ENCODE measurements around the gene RHO.

RHO gene

DNA sequence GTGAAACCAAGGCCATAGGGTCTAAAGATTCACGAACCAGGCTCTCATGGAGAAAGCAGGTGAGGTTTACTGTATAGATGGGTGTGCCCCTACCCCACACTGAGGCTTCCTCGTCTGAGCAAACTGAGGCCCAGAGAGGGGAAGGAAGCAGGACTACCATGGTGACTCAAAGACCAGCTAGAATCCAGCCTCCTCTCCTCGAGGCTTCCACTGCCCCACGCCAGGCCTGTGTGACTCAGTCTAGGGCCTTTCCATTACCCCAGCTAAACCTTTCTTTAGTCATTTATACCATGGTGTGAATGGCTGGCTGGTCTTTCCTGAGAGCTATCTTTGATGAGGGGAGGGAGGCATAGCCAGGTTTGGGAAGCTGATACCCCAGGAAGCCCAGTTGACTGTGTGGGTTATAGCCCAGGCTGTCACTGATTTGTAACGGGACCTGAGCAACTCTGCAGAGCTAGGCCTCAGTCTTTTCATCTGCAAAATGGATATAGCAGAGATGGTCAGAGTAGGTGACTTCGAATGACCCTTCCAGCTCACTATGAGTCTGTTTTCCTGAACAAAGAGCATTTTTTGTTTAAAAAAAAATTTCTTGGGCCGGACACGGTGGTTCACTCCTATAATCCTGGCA, 3.0 kb upstream of the RHO start:
- Histone ChIP-seq H3K9me3 (ENCODE audit: control insufficient read depth, low read length) (no peaks in the 10 kb centered on the region), H2AK5ac (ENCODE audit: low read length, severe bottlenecking) (peak overlapping the region; percentile 60), H3K4me2 (ENCODE audit: low read length, poor library complexity, severe bottlenecking) (no peak overlapping the region), H3K14ac (ENCODE audit: low read length in 2 of 2) (peak overlapping the region in 1 of 2 experiments; percentile 66), H2BK120ac (ENCODE audit: low read depth, low read length) (no peak overlapping the region), H3K27me3 (ENCODE audit: control insufficient read depth in 1 of 2, insufficient read depth in 1 of 2, low read length in 2 of 2) (no peaks in the 10 kb centered on the region), H2BK15ac (ENCODE audit: low read depth, poor library complexity, severe bottlenecking) (no peak overlapping the region), H3K27ac (ENCODE audit: low read length, poor library complexity, severe bottlenecking) (no peak overlapping the region), H3K4ac (ENCODE audit: low read depth in 1 of 2, low read length in 2 of 2) (peak overlapping the region in 1 of 2 experiments; percentile 18), H4K8ac (ENCODE audit: low read length) (no peak overlapping the region), H3K4me1 (ENCODE audit: control insufficient read depth, insufficient read depth, low read depth, low read length) (peaks cover 33% of the 10 kb centered on the region), H3K36me3 (ENCODE audit: control insufficient read depth in 1 of 2, insufficient read depth in 2 of 2, low read depth in 1 of 2, low read length in 2 of 2) (peaks cover 0 to 3% of the 10 kb centered on the region in 2 experiments), H3K4me3 (ENCODE audit: insufficient read depth in 1 of 2, low read depth in 1 of 2, low read length in 2 of 2) (no peak overlapping the region), H4K91ac (ENCODE audit: low read length) (peak overlapping the region; percentile 40), H2AFZ (ENCODE audit: low read depth, low read length) (no peak overlapping the region), H3K79me1 (replicated peaks; ENCODE audit: low read length, poor library complexity, severe bottlenecking) (no peaks in the 10 kb centered on the region), H2BK5ac (ENCODE audit: low read depth, low read length, poor library complexity, severe bottlenecking) (no peak overlapping the region), H2BK12ac (ENCODE audit: low read length in 2 of 2) (no peak overlapping the region), H3K18ac (ENCODE audit: low read depth in 1 of 2, low read length in 2 of 2) (no peak overlapping the region), H3K9ac (ENCODE audit: low read length) (peak overlapping the region; percentile 46), H3K23ac (ENCODE audit: low read length in 2 of 2) (peak overlapping the region in 1 of 2 experiments; percentile 14)
- DNase-seq = peak; percentile 61
- 82% methylated on average over 6 of the region's 8 CpGs for WGBS

DNA sequence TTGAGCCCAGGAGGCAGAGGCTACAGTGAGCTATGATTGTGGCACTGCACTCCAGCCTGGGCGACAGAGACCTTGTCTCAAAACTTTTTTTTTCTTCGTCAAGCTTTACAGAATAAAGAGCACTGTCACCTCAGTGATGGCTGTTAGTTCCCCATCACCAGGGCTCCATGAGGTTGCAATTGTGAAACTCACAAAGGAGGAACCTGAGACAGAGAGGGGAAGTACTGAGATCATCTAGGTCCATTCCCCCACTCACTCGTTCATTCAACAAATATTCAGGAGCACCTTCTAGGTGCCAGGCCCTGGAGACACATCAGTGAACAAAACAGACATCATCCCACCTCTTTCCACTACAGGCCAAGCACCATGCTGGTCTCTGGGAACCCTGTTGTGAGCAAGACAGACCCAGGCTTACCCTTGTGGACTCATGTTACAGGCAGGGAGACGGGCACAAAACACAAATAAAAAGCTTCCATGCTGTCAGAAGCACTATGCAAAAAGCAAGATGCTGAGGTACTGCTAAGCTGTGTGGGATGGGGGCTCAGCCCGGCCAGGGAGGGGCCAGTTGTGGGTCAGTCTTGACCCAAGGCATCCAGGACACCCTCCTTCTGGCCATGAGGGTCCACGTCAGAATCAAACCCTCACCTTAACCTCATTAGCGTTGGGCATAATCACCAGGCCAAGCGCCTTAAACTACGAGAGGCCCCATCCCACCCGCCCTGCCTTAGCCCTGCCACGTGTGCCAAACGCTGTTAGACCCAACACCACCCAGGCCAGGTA, 2.1 kb upstream of the RHO start:
- no peak overlapping the region for H3K4me3 ChIP-seq (ENCODE audit: insufficient read depth in 1 of 2, low read depth in 1 of 2, low read length in 2 of 2)
- H3K9ac ChIP-seq (ENCODE audit: low read length) = no peak overlapping the region
- no peak overlapping the region for H3K18ac ChIP-seq (ENCODE audit: low read depth in 1 of 2, low read length in 2 of 2)
- H2BK12ac ChIP-seq (ENCODE audit: low read length in 2 of 2) = peak overlapping the region in 1 of 2 experiments; percentile 34
- no peak overlapping the region for H2BK120ac ChIP-seq (ENCODE audit: low read depth, low read length)
- peaks cover 38% of the 10 kb centered on the region for H3K4me1 ChIP-seq (ENCODE audit: control insufficient read depth, insufficient read depth, low read depth, low read length)
- H3K4me2 ChIP-seq (ENCODE audit: low read length, poor library complexity, severe bottlenecking) = no peak overlapping the region
- H3K9me3 ChIP-seq (ENCODE audit: control insufficient read depth, low read length) = no peaks in the 10 kb centered on the region
- H3K4ac ChIP-seq (ENCODE audit: low read depth in 1 of 2, low read length in 2 of 2) = no peak overlapping the region
- no peak overlapping the region for H2AK5ac ChIP-seq (ENCODE audit: low read length, severe bottlenecking)
- no peak overlapping the region for H4K8ac ChIP-seq (ENCODE audit: low read length)
- no peaks in the 10 kb centered on the region for H3K27me3 ChIP-seq (ENCODE audit: control insufficient read depth in 1 of 2, insufficient read depth in 1 of 2, low read length in 2 of 2)
- peaks cover 0 to under 1% of the 10 kb centered on the region in 2 experiments for H3K36me3 ChIP-seq (ENCODE audit: control insufficient read depth in 1 of 2, insufficient read depth in 2 of 2, low read depth in 1 of 2, low read length in 2 of 2)
- peak overlapping the region in 1 of 2 experiments; percentile 37 for H3K14ac ChIP-seq (ENCODE audit: low read length in 2 of 2)
- no peak for DNase-seq
- WGBS = 90% methylated on average over 10 of the region's 12 CpGs
- no peak overlapping the region for H2BK15ac ChIP-seq (ENCODE audit: low read depth, poor library complexity, severe bottlenecking)
- H2BK5ac ChIP-seq (ENCODE audit: low read depth, low read length, poor library complexity, severe bottlenecking) = no peak overlapping the region
- H3K23ac ChIP-seq (ENCODE audit: low read length in 2 of 2) = no peak overlapping the region
- H4K91ac ChIP-seq (ENCODE audit: low read length) = peak overlapping the region; percentile 25
- no peaks in the 10 kb centered on the region for H3K79me1 ChIP-seq (replicated peaks; ENCODE audit: low read length, poor library complexity, severe bottlenecking)
- no peak overlapping the region for H3K27ac ChIP-seq (ENCODE audit: low read length, poor library complexity, severe bottlenecking)
- no peak overlapping the region for H2AFZ ChIP-seq (ENCODE audit: low read depth, low read length)

DNA sequence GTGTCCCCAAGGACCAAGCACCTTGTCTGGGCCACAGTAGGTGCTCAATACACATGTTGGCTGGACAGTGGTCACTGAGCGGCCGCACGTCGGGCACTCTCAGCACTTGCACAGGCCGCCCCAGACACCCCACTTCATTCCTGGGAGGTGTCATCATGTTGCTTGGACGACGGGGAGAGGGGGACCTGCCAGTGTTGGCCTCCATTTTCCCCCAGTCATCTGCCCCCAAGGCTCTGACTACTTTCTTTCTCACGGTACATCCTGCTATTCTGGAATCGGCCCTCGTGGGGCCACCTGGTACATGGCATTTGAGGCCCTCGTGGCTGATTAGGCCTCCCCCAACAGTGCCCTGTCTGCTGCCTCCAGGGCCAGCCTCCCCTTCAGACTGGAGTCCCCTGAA, 1.2 kb upstream of the RHO start:
- peaks cover 38% of the 10 kb centered on the region for H3K4me1 ChIP-seq (ENCODE audit: control insufficient read depth, insufficient read depth, low read depth, low read length)
- no peak overlapping the region for H3K9ac ChIP-seq (ENCODE audit: low read length)
- DNase-seq = no peak
- no peak overlapping the region for H3K27ac ChIP-seq (ENCODE audit: low read length, poor library complexity, severe bottlenecking)
- no peak overlapping the region for H3K18ac ChIP-seq (ENCODE audit: low read depth in 1 of 2, low read length in 2 of 2)
- H4K8ac ChIP-seq (ENCODE audit: low read length) = no peak overlapping the region
- no peak overlapping the region for H3K4ac ChIP-seq (ENCODE audit: low read depth in 1 of 2, low read length in 2 of 2)
- no peak overlapping the region for H4K91ac ChIP-seq (ENCODE audit: low read length)
- H3K23ac ChIP-seq (ENCODE audit: low read length in 2 of 2) = no peak overlapping the region
- H2BK12ac ChIP-seq (ENCODE audit: low read length in 2 of 2) = no peak overlapping the region
- no peak overlapping the region for H3K4me3 ChIP-seq (ENCODE audit: insufficient read depth in 1 of 2, low read depth in 1 of 2, low read length in 2 of 2)
- no peak overlapping the region for H3K4me2 ChIP-seq (ENCODE audit: low read length, poor library complexity, severe bottlenecking)
- no peak overlapping the region for H3K14ac ChIP-seq (ENCODE audit: low read length in 2 of 2)
- H3K9me3 ChIP-seq (ENCODE audit: control insufficient read depth, low read length) = no peaks in the 10 kb centered on the region
- H2BK120ac ChIP-seq (ENCODE audit: low read depth, low read length) = no peak overlapping the region
- no peaks in the 10 kb centered on the region for H3K27me3 ChIP-seq (ENCODE audit: control insufficient read depth in 1 of 2, insufficient read depth in 1 of 2, low read length in 2 of 2)
- H2AFZ ChIP-seq (ENCODE audit: low read depth, low read length) = no peak overlapping the region
- no peak overlapping the region for H2BK5ac ChIP-seq (ENCODE audit: low read depth, low read length, poor library complexity, severe bottlenecking)
- H2AK5ac ChIP-seq (ENCODE audit: low read length, severe bottlenecking) = no peak overlapping the region
- H2BK15ac ChIP-seq (ENCODE audit: low read depth, poor library complexity, severe bottlenecking) = no peak overlapping the region
- H3K36me3 ChIP-seq (ENCODE audit: control insufficient read depth in 1 of 2, insufficient read depth in 2 of 2, low read depth in 1 of 2, low read length in 2 of 2) = no peaks in the 10 kb centered on the region
- 97% methylated on average over 11 of the region's 11 CpGs for WGBS
- no peaks in the 10 kb centered on the region for H3K79me1 ChIP-seq (replicated peaks; ENCODE audit: low read length, poor library complexity, severe bottlenecking)

DNA sequence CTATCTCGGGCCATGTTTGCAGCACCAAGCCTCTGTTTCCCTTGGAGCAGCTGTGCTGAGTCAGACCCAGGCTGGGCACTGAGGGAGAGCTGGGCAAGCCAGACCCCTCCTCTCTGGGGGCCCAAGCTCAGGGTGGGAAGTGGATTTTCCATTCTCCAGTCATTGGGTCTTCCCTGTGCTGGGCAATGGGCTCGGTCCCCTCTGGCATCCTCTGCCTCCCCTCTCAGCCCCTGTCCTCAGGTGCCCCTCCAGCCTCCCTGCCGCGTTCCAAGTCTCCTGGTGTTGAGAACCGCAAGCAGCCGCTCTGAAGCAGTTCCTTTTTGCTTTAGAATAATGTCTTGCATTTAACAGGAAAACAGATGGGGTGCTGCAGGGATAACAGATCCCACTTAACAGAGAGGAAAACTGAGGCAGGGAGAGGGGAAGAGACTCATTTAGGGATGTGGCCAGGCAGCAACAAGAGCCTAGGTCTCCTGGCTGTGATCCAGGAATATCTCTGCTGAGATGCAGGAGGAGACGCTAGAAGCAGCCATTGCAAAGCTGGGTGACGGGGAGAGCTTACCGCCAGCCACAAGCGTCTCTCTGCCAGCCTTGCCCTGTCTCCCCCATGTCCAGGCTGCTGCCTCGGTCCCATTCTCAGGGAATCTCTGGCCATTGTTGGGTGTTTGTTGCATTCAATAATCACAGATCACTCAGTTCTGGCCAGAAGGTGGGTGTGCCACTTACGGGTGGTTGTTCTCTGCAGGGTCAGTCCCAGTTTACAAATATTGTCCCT, 1.2 kb downstream of the RHO start:
- Histone ChIP-seq H2BK5ac (ENCODE audit: low read depth, low read length, poor library complexity, severe bottlenecking) (no peak overlapping the region), H3K4me1 (ENCODE audit: control insufficient read depth, insufficient read depth, low read depth, low read length) (peaks cover 48% of the 10 kb centered on the region), H3K18ac (ENCODE audit: low read depth in 1 of 2, low read length in 2 of 2) (peak overlapping the region in 1 of 2 experiments; percentile 14), H3K9me3 (ENCODE audit: control insufficient read depth, low read length) (no peaks in the 10 kb centered on the region), H3K79me1 (replicated peaks; ENCODE audit: low read length, poor library complexity, severe bottlenecking) (no peaks in the 10 kb centered on the region), H2BK12ac (ENCODE audit: low read length in 2 of 2) (peak overlapping the region; percentile 6 to 7), H3K4ac (ENCODE audit: low read depth in 1 of 2, low read length in 2 of 2) (peak overlapping the region; percentile 10 to 24), H4K91ac (ENCODE audit: low read length) (peak overlapping the region; percentile 25), H3K9ac (ENCODE audit: low read length) (no peak overlapping the region), H2AFZ (ENCODE audit: low read depth, low read length) (no peak overlapping the region), H3K4me2 (ENCODE audit: low read length, poor library complexity, severe bottlenecking) (no peak overlapping the region), H3K4me3 (ENCODE audit: insufficient read depth in 1 of 2, low read depth in 1 of 2, low read length in 2 of 2) (no peak overlapping the region), H4K8ac (ENCODE audit: low read length) (peak overlapping the region; percentile 35), H2AK5ac (ENCODE audit: low read length, severe bottlenecking) (peak overlapping the region; percentile 53), H2BK120ac (ENCODE audit: low read depth, low read length) (no peak overlapping the region), H3K36me3 (ENCODE audit: control insufficient read depth in 1 of 2, insufficient read depth in 2 of 2, low read depth in 1 of 2, low read length in 2 of 2) (no peaks in the 10 kb centered on the region), H3K27ac (ENCODE audit: low read length, poor library complexity, severe bottlenecking) (peak overlapping the region; percentile 31), H3K23ac (ENCODE audit: low read length in 2 of 2) (no peak overlapping the region), H3K14ac (ENCODE audit: low read length in 2 of 2) (no peak overlapping the region), H2BK15ac (ENCODE audit: low read depth, poor library complexity, severe bottlenecking) (peak overlapping the region; percentile 30), H3K27me3 (ENCODE audit: control insufficient read depth in 1 of 2, insufficient read depth in 1 of 2, low read length in 2 of 2) (no peaks in the 10 kb centered on the region)
- DNase-seq = no peak
- WGBS = 96% methylated on average over 11 of the region's 12 CpGs

Data from mesenchymal stem cell (in vitro differentiated cells and primary cell).